Choroid plexus epithelial cell (primary cell): ENCODE results near the gene TCP11L2.

Experiments used
- DNase-seq: peaks from one replicate; pipeline ENCODE4 v3.0.0-alpha.2; 2010; ENCODE audit warnings: low read depth
- H3K4me3 ChIP-seq: 2 replicates; pipeline ENCODE4 v1.5.1; 2011; ENCODE audit warnings: low read depth, mild to moderate bottlenecking, control low read depth, low read length, moderate library complexity
- CTCF ChIP-seq: conservative IDR thresholded peaks from 2 replicates; pipeline ENCODE4 v1.5.1; 2011; ENCODE audit warnings: low read depth, mild to moderate bottlenecking, control low read depth, inconsistent platforms, low read length, moderate library complexity

The TCP11L2 gene

GRCh38 chr12:106389151-106389550, 86.6 kb downstream of the TCP11L2 start:
- no peak for TF ChIP-seq CTCF
- DNase-seq = no peak
- H3K4me3 ChIP-seq = no peak overlapping the region

GRCh38 chr12:106392759-106393158, 90.2 kb downstream of the TCP11L2 start:
- H3K4me3 ChIP-seq = no peak overlapping the region
- no peak for DNase-seq
- no peak for TF ChIP-seq CTCF
